Liver (tissue), 3 donors: Measurements from ENCODE around the gene CSTPP1.

Experiments used
- ATF3 ChIP-seq: IDR thresholded peaks from 2 replicates; pipeline ENCODE4 v1.6.1; 2016; ENCODE audit warnings: antibody characterized with exemption
- CTCF ChIP-seq: fragments of 150-350 bp; IDR thresholded peaks from 2 replicates; pipeline ENCODE4 v1.5.1; 2017; ENCODE audit warnings: improper control_type of control experiment, low read depth, low read length; ENCODE audit not compliant: missing input control
- FOXA1 ChIP-seq: IDR thresholded peaks from 2 replicates; pipeline ENCODE4 v1.6.1; 2016; ENCODE audit warnings: antibody characterized with exemption
- HNF4A ChIP-seq, 2 donors: conservative IDR thresholded peaks; 2 replicates each; pipeline ENCODE4 v1.6.1; 2016; ENCODE audit warnings: antibody characterized with exemption in 2 of 2, mild to moderate bottlenecking in 2 of 2
- JUND ChIP-seq, 2 donors: IDR thresholded peaks; 2 replicates each; pipeline ENCODE4 v1.6.1; 2016; ENCODE audit warnings: antibody characterized with exemption in 2 of 2
- RAD21 ChIP-seq, 2 donors: IDR thresholded peaks; 2 replicates each; pipeline ENCODE4 v1.6.1; 2016; ENCODE audit warnings: antibody characterized with exemption in 2 of 2, mild to moderate bottlenecking in 2 of 2
- RXRA ChIP-seq, 2 donors: IDR thresholded peaks; 2 replicates each; pipeline ENCODE4 v1.6.1; 2017 to 2018; ENCODE audit warnings: antibody characterized with exemption in 2 of 2, mild to moderate bottlenecking in 1 of 2
- YY1 ChIP-seq: IDR thresholded peaks from 2 replicates; pipeline ENCODE4 v1.6.1; 2016; ENCODE audit warnings: antibody characterized with exemption, mild to moderate bottlenecking
- TF ChIP-seq, protein P1 (sequence below): IDR thresholded peaks from 2 replicates; pipeline ENCODE4 v1.6.1; 2016; ENCODE audit warnings: antibody characterized with exemption, mild to moderate bottlenecking
- TF ChIP-seq, protein P2 (sequence below): IDR thresholded peaks from 2 replicates; pipeline ENCODE4 v1.6.1; 2016; ENCODE audit warnings: antibody characterized with exemption
- donor health status: healthy.
- donor health status: healthy.

GRCh38 chr11:47148270-47148669, 211.7 kb downstream of the CSTPP1 start:
- TF ChIP-seq CTCF (no peak), YY1 (no peak), ATF3 (no peak), RXRA (IDR thresholded peaks at IDR 0.05) (no peak), FOXA1 (no peak), HNF4A (conservative IDR thresholded peaks at IDR 0.05) (no peak), JUND (IDR thresholded peaks at IDR 0.05) (no peak), RAD21 (IDR thresholded peaks at IDR 0.05) (no peak)
- TF ChIP-seq, protein P1, sequence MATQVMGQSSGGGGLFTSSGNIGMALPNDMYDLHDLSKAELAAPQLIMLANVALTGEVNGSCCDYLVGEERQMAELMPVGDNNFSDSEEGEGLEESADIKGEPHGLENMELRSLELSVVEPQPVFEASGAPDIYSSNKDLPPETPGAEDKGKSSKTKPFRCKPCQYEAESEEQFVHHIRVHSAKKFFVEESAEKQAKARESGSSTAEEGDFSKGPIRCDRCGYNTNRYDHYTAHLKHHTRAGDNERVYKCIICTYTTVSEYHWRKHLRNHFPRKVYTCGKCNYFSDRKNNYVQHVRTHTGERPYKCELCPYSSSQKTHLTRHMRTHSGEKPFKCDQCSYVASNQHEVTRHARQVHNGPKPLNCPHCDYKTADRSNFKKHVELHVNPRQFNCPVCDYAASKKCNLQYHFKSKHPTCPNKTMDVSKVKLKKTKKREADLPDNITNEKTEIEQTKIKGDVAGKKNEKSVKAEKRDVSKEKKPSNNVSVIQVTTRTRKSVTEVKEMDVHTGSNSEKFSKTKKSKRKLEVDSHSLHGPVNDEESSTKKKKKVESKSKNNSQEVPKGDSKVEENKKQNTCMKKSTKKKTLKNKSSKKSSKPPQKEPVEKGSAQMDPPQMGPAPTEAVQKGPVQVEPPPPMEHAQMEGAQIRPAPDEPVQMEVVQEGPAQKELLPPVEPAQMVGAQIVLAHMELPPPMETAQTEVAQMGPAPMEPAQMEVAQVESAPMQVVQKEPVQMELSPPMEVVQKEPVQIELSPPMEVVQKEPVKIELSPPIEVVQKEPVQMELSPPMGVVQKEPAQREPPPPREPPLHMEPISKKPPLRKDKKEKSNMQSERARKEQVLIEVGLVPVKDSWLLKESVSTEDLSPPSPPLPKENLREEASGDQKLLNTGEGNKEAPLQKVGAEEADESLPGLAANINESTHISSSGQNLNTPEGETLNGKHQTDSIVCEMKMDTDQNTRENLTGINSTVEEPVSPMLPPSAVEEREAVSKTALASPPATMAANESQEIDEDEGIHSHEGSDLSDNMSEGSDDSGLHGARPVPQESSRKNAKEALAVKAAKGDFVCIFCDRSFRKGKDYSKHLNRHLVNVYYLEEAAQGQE, result no peak
- TF ChIP-seq, protein P2, sequence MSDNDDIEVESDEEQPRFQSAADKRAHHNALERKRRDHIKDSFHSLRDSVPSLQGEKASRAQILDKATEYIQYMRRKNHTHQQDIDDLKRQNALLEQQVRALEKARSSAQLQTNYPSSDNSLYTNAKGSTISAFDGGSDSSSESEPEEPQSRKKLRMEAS, result no peak
